Calu3 (cell line): ENCODE data around the gene PITPNB. TPM values are rescaled to one million over a fixed set of nuclear protein-coding genes. Genes with fewer than 3 reads are reported as not detected.

ENCODE experiments used
- Bru-seq: library from RNA; stranded (reverse); fragments of 400-500 nt; gene quantifications from one replicate; lab custom pipeline; 2021; lab: Mats Ljungman, UMichigan
- BruChase-seq, 2 experiments: library from RNA; stranded (reverse); fragments of 400-500 nt; gene quantifications; one replicate each; lab custom pipeline; 2021; lab: Mats Ljungman, UMichigan
- BruUV-seq: library from RNA; stranded (reverse); fragments of 400-500 nt; replicated peaks from 2 replicates; lab custom pipeline; 2021; lab: Mats Ljungman, UMichigan
- CTCF ChIA-PET: fragments of 300-600 bp; sonication (Branson Sonifier 250); formaldehyde crosslinking; loops from one replicate; lab custom pipeline; 2022; ENCODE audit warnings: antibody characterized with exemption; lab: Charles Lee
- DNase-seq: peaks from one replicate; pipeline ENCODE4 v3.0.0; 2022
- H3K27ac Mint-ChIP-seq: one replicate; pipeline ENCODE4 v1.8.0; 2022; ENCODE audit warnings: mixed read lengths; ENCODE audit not compliant: unreplicated experiment
- H3K27me3 Mint-ChIP-seq: one replicate; pipeline ENCODE4 v1.8.0; 2022; ENCODE audit warnings: mixed read lengths; ENCODE audit not compliant: unreplicated experiment
- H3K36me3 Mint-ChIP-seq: one replicate; pipeline ENCODE4 v1.8.0; 2022; ENCODE audit warnings: mild to moderate bottlenecking, moderate library complexity, mixed read lengths; ENCODE audit not compliant: insufficient read depth, unreplicated experiment
- H3K4me1 Mint-ChIP-seq: one replicate; pipeline ENCODE4 v1.8.0; 2022; ENCODE audit warnings: mild to moderate bottlenecking, low read depth, mixed read lengths; ENCODE audit not compliant: unreplicated experiment
- H3K4me3 Mint-ChIP-seq: one replicate; pipeline ENCODE4 v1.8.0; 2022; ENCODE audit warnings: mild to moderate bottlenecking, low read depth, moderate library complexity, mixed read lengths; ENCODE audit not compliant: unreplicated experiment
- H3K9me3 Mint-ChIP-seq: one replicate; pipeline ENCODE4 v1.8.0; 2022; ENCODE audit warnings: low read depth, mixed read lengths; ENCODE audit not compliant: unreplicated experiment
- CTCF ChIP-seq: fragments of 200-600 bp; IDR thresholded peaks from one replicate; pipeline ENCODE4 v1.8.0; 2022; ENCODE audit warnings: antibody characterized with exemption; ENCODE audit not compliant: unreplicated experiment
- intact Hi-C: fragments of 100-400 bp; cut with micrococcal nuclease; formaldehyde crosslinking; loops from one replicate; pipeline ENCODE4 v1.10.0; 2022; ENCODE audit not compliant: unreplicated experiment
- long read RNA-seq: library from polyadenylated mRNA; stranded (forward); transcript quantifications from one replicate; pipeline ENCODE4 v2.0.0, GENCODE V29; 2022
- total RNA-seq: library from RNA; stranded (reverse); gene quantifications from 2 replicates; pipeline ENCODE4 v1.2.3, GENCODE V29; 2022

PITPNB gene
- 136 and 154 TPM in 2 replicates for total RNA-seq
- Bru-seq, nascent RNA: percentile 98 among the genes with signal in this experiment
- percentile 93 among the genes with signal in this experiment for BruChase-seq, experiment 1, labeled RNA remaining after a 6-hour chase
- BruChase-seq, experiment 2, labeled RNA remaining after a 2-hour chase: percentile 95 among the genes with signal in this experiment
- long read RNA-seq, transcript PITPNB-208 (3 exons, 766 nt): major isoform, 22 of 257 reads
- long read RNA-seq, partial matches to known transcripts: 12 of 257 reads
- long read RNA-seq, other reads (novel, unspliced or antisense): 221 of 257 reads

- Mint-ChIP-seq H3K9me3 (no peaks in the 10 kb centered on the region), H3K27me3 (no peaks in the 10 kb centered on the region), H3K4me3 (peak within 1 kb of the TSS; percentile 74), H3K36me3 (peaks cover 59% of the 10 kb centered on the region), H3K4me1 (peaks cover 56% of the 10 kb centered on the region), H3K27ac (peak within 1 kb of the TSS; percentile 55)
- TF ChIP-seq CTCF: no peak
- CTCF ChIA-PET: interaction anchor here (1.1 to 1.5 kb wide), 3 partner anchors 9 to 1112 kb away, joined by 3 to 7 read pairs (median 4); no protein-coding TSS in a partner anchor
- intact Hi-C loops: loop anchor here (5.0 kb wide), 1 partner anchor 52 kb away; no protein-coding TSS in a partner anchor
- peak; percentile 99 for DNase-seq
- BruUV-seq: TSS peak; percentile 59
Measured at GRCh38 chr22:27919222-27919941, at the start of gene PITPNB. TSS of gene PITPNB (minus strand) at chr22:27919256. CDS start at chr22:27919191, 65 bp downstream.

GRCh38 chr22:27966168-27967064, 47.4 kb upstream of the PITPNB start:
- DNase-seq: no peak
- no peaks in the 10 kb centered on the region for H3K4me1 Mint-ChIP-seq
- H3K36me3 Mint-ChIP-seq: no peaks in the 10 kb centered on the region
- intact Hi-C loops: no loop called here
- no peaks in the 10 kb centered on the region for H3K9me3 Mint-ChIP-seq
- CTCF ChIA-PET: no interaction called here
- no peak overlapping the region for H3K4me3 Mint-ChIP-seq
- no peak for TF ChIP-seq CTCF
- BruUV-seq: no TSS peak
- H3K27ac Mint-ChIP-seq: no peak overlapping the region
- H3K27me3 Mint-ChIP-seq: no peaks in the 10 kb centered on the region

- Mint-ChIP-seq H3K9me3 (no peaks in the 10 kb centered on the region), H3K4me1 (no peaks in the 10 kb centered on the region), H3K27me3 (no peaks in the 10 kb centered on the region), H3K36me3 (no peaks in the 10 kb centered on the region), H3K4me3 (no peak overlapping the region), H3K27ac (no peak overlapping the region)
- no peak for DNase-seq
- BruUV-seq: no TSS peak
- intact Hi-C loops: no loop called here
- CTCF ChIA-PET: interaction anchor here (0.6 kb wide), 1 partner anchor 15 kb away, joined by 3 read pairs; no protein-coding TSS in a partner anchor
- no peak for TF ChIP-seq CTCF
Measured at GRCh38 chr22:27962268-27963044, 43.4 kb upstream of the PITPNB start.
